GM19035 (cell line): ENCODE data around the gene CALML3.

Experiments
- ATAC-seq: cut with Tn5 transposase; IDR thresholded peaks from one replicate; pipeline ENCODE4 v1.9.1; 2021; ENCODE audit not compliant: unreplicated experiment

The CALML3 gene

DNA sequence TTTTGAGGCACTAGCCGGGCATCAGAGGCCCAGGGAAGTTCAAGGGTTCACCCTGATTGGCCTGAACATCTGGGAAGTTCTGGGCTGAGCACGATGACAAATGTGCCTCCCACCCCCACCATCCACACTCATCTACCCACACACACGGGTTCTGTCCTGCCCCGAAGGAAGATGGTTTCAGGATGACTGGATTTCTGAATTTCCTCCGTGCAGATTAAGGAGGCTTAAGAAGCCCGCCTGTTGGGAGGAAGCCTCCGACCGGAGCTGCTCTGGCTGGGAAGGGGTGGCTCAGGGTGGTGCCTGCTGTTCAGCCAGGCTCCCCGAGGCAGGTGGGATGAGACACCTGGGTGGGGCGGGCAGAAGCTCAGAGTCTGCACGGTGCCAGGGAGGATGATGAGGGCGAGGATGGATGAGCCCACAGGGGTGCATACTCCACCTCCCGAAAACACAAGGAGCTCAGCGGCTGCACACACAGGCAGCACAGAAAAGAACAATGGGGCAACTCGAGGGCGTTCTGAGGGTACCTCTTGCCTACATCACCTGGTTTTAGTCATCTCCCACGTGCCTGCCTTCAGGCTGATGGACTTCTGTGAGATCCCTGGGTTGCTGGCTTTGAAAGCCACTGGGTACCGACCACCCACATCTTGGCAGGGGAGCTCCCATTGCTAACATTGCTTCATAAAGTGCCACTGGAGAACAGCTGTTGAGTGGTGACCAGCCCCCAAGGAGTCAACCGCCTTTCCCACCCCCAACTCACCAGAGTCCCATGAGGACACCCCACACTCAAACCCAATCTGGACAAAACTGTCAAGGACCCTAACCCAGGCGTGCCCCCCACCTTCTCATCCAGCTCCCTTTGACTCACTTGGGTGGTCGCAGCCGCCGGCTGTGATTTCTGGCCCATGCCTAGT lies 41.2 kb downstream of the CALML3 start:
- ATAC-seq: no peak

DNA sequence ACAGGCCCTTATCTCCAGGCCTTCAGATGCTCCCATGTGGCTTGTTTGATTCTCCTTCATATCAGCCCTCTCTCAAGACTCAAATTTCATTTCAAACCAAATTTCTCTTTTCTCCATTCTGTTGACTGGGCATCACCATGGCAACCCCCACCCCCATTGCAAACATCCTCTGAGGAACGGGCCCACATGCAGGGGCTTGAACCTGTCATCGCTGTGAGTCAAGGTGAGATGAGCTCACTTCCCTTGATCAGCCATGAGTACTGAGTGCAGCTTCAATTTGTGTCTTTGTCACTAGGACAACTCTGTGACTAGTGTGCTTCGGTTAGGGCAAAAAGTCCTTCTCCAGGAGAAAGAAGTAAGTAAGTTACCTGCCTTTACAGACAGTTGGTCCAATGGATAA lies 41.9 kb downstream of the CALML3 start:
- no peak for ATAC-seq

DNA sequence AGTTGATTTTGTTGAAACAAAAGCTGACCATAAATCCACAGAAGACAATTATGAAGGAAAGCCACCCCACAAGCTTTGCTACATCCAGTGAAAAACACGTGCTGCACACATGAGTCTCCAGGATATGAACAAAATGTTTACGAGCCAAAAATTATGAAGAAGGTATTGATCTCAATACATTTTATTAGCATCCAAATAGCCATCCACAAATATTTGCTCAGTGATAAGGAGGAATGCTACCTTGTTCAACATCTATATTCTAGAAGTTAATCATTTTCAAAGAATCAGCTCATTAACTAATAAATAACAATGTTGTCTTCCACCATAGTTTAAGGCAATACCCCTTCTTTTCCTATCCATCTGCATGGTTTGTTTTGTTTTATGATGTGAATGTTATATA lies 42.7 kb downstream of the CALML3 start:
- no peak for ATAC-seq

DNA sequence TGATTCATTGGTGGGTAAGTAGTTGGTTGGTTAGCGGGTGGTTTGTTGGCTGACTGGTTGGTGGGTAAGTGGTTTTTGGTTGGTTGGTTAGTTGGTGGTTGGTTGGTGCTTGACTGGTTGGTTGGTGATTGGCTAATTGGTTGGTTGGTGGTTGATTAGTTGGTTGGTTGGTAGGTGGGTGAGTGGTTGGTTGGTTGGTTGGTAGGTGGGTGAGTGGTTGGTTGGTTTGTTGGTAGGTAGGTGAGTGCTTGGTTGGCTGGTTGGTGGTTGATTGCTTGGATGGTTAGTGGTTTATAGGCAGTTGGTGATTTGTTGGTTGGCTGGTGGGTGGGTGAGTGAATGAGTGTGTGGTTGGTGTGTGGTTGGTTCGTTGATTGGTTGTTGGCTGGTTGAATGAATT lies 44.2 kb downstream of the CALML3 start:
- no peak for ATAC-seq

DNA sequence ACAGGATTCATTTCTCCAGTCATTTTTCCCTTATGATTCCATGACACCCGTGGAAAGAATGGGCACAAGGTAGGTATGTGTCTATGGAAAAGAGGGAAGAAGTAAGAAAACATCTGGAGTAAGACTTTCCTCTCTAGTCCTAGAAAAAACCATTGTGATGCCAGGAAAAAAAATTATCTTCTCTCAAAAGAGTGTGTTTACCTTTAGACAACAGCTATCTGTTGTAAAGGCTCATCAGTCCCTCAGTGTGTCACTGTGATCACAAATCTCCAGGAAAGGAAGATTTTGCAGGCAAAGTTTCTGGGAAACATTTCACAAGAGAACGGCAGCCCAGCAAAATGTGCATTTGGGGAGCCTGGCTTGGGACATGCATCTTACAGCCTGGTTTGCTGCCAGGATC lies 44.8 kb downstream of the CALML3 start:
- ATAC-seq: no peak

DNA sequence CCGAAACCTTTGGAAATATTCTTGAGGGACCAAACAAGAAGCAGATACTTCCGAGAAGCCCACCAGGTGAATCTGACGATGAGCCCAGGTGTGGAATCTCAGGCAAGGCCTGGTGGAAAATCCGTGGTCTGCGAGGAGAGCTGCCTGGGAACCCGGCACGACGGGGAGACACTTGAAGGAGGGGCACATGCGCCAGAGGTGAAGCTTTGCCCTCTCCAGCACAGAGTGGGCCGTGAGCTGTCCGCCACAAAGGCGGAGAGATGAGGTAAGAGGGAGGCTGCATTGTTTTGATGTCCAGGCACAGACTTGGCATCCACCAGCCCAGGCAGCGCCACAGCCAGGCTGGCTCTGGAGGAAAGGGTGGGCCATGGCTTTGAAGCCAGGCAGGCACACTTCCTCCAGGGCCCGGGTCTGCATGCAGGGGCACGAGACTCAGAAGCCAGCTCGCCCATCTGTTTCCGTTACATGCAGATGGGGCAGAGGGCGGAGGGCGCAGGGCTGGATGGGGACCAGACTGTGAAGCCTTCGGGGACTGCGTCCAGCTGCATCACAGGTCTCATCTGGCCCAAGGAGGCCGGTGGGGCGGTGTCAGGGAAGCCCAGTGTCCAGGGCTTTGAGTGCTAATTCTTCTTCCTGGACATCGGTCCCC lies 45.4 kb downstream of the CALML3 start:
- no peak for ATAC-seq

DNA sequence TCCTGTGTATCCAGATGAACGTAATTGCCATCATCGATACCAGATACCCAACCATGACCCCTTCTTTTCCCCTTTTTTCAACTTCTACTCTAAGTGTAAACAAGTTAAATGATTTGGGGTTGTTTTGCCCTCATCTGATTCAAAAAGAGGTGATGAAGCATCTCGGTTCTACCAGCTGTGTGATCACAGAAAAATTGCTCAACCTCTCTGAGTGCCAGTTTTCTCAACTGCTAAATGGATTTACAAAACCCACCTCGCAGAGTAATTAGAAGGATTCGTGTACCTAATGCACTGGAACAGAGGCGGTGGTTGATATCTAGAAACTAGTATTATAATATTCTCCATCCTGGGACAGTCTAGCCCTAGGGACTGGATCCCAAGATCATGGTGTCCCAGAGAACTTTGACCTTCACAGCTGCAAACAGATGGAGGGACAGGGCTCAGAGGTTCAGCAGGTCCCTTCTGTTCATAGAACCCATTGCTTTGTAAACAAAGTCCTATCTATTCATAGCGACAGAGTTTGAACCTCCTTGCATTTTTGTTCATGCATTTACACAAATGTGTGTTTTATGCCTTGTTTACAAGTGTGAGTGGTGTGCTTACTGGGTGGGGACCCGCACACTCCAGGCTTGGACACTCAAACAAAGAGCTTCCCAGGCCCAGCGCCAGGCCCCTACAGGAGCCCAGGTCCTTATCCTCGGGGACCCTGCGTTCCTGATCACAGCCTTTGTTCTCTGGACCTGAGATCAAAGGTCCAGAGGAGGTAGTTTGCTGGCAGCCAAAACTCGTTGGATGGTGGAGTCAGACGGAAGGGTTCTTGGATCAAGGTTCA lies 46.4 kb downstream of the CALML3 start:
- ATAC-seq: no peak

DNA sequence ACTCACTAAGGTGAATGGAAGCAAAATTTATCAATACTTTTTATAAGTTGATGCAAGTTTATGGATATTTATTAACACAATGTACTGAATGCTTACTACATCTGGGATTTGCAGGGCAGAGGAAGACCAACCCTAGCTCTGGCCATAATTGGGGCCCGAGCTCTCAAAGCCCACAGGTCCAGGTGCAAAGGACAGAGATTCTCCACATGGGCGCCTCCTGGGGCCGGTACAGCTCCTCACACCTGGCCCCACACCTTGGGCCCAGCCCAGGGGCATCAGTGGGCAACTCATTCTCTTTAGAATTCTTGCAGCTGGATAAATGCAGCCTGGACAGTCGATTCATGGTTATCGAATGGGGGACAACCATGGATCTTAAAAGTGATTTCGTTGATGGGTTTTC lies 47.1 kb downstream of the CALML3 start:
- ATAC-seq: no peak

DNA sequence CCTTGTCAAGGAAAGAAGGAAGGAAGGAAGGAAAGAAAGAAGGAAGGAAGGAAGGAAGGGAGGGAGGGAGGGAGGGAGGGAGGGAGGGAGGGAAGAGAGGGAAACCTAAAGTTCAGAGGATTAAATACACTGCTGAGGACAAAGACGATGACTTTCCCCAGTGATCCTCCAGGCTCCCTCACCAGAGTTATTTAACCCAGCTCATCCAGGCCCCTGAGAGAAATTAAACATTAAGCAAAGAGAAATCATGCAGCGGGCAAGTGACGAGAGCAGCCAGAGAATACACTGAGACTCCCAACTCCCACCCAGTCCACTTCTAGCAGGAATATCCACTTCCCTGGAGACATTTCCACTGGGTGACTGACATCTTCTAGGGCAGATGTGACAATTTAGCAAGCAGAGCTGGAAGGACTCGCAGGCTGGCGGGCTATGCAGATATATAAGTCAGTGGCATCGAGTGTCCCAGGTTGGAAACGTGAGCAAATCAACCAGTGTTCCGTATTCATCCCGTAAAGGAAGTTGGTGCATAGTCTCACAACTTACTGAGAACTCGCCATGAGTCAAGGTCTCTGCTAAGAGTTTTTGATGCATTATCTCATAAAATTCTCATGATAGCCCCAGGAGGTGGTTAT lies 48.7 kb downstream of the CALML3 start:
- ATAC-seq: no peak

DNA sequence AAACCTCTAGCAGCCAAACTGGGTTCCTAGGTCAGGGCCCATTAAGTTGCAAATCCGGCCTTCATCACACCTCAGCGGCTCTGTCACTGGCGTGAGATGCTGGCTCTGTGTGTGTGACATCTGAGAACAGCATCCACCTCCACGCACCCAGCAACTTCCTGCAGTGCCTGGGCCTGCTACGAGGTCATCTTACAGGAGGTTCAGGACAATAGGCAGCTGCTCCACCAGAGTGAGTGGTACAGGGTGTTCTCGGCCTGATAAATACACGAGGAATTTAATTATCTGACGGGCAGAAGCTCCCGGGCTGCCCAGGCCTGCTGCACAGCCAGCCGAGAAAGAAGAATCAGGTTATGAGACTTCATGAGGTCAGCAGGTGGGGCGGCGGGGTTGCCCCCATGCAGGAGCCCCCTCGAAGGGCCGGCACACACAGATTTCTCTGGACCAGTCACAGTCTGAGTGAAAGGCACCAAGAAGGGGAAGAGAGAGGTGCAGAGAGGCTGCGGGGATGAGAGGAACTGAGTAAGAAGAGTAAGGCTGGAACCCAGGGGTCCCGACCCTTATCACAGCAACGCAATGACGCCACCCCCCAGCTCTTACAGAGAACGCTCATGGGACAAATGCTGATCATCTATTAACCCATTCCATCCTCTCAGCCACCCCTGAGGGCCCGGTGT lies 49.3 kb downstream of the CALML3 start:
- ATAC-seq: no peak

DNA sequence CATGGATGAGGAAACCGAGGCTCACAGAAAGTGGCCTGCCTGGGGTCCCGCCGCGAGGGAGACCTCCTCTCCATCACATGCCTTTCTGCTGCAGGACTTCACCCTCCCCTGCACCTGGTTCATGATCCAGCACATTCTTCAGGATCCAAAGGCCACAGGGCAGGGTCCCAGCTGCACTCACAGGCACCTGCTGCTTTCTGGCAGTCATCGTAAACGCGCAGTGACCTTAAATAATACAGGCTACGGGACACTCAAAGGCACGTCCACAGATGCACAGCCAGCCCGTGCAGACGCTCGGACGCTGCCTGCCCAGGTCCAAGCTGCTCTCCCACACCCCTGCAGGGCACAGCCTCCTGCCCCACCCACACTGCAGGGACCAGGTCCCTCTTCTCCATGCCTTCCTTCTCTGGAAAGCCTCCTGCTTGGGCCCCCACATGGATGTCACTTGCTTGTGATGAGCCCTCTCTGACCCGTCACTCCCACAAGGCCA lies 49.9 kb downstream of the CALML3 start:
- no peak for ATAC-seq

DNA sequence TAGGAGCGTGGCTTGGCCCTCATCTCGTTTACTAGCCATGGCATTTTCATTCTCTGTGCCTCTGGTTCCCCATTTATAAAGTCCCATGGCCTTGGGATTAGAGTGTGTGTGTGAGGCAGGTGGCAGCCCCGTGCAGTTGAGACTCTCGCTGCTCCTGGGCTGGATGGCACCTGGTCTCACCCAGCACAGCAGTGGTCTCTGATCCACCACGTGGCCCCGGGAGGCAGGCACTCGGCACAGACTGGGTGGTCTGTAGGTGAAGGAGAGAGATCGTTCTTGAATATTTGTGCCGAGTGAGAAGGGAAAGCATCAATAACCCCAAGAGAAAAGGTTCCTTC lies 50.4 kb downstream of the CALML3 start:
- no peak for ATAC-seq

DNA sequence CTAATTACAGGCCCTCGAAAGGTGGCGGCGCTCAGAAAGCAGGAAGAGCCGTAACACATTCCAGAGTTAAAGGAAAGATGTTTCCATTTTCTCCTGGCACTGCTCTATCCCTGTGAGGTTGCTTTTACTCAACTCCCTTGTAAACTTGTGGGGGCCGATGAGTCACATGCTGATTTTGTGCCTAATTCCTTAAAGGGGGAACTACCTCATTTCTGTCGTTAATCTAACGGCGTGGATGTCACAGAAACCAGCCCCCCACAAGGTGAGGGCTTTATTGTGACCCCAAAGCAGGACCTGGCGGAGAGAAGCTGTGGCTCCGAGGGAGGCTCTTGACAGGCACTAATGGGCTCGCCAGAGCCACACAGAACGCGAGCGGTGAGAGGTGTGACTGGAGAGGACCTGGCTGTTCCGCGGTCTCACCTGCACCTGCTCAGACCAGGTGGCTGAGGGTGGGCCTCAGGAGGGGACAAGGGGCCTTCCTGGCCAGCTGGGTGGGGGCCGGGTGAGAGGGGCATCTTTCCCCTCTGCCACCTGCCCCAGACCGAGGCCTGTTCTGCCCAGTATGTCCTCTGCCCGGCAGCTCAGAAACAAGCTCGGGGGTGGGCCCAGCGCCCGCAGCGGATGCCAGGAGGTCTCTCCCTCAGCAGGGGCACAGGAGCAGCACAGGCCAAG lies 50.9 kb downstream of the CALML3 start:
- no peak for ATAC-seq

DNA sequence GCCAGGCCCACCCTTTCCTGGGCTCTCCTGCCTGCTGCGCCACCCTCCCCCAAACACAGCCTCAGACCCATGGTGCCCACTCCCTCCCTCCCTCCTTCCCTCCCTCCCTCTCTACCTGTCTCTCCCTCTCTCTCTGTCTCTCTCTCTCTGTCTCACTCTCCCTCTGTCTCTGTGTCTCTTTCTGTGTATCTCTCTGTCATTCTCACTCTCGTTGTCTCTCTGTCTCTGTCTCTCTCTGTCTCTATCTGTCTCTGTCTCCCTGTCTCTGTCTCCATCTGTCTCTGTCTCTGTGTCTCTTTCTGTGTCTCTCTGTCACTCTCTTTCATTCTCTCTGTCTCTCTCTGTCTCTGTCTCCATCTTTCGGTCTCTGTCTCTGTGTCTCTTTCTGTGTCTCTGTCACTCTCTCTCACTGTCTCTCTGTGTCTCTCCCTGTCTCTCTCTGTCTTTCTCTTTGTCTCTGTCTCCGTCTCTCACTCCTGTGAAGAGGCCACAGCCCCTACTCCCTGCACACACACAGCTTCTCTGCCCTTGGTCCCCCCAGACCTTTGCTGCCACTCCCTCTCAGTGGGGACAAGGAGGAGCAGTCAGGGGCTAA lies 51.5 kb downstream of the CALML3 start:
- ATAC-seq: no peak
